ENCODE results near the gene CHRM4.

The CHRM4 gene

GRCh38 chr11:46391578-46392420 is at the start of gene CHRM4:
Gene CHRM4 (minus strand): TSS chr11:46391776. CDS start chr11:46386557, 5,219 bp downstream.
- no peak for DNase-seq (ENCODE audit: low read depth in 3 of 3)

- no peak for DNase-seq (ENCODE audit: low read depth in 3 of 3)
These were observed 46.6 kb upstream of the CHRM4 start for GRCh38 chr11:46438211-46438610.

- no peak for DNase-seq (ENCODE audit: low read depth in 3 of 3)
These were observed 45.6 kb upstream of the CHRM4 start for GRCh38 chr11:46437122-46437689.

GRCh38 chr11:46436113-46436512 is 44.5 kb upstream of the CHRM4 start:
- no peak for DNase-seq (ENCODE audit: low read depth in 3 of 3)

GRCh38 chr11:46435679-46436078 is 44.1 kb upstream of the CHRM4 start:
- DNase-seq (ENCODE audit: low read depth in 3 of 3) = no peak

- DNase-seq (ENCODE audit: low read depth in 3 of 3) = no peak
These were observed 39.6 kb upstream of the CHRM4 start for GRCh38 chr11:46431211-46431610.

- DNase-seq (ENCODE audit: low read depth in 3 of 3) = no peak
These were observed 38.1 kb upstream of the CHRM4 start for GRCh38 chr11:46429717-46430116.

GRCh38 chr11:46427364-46427763 is 35.8 kb upstream of the CHRM4 start:
- DNase-seq (ENCODE audit: low read depth in 3 of 3) = no peak

- DNase-seq (ENCODE audit: low read depth in 3 of 3) = no peak
These were observed 34.8 kb upstream of the CHRM4 start for GRCh38 chr11:46426233-46426991.

GRCh38 chr11:46422588-46422987 is 31.0 kb upstream of the CHRM4 start:
- DNase-seq (ENCODE audit: low read depth in 3 of 3) = no peak

GRCh38 chr11:46421257-46421880 is 29.8 kb upstream of the CHRM4 start:
- DNase-seq (ENCODE audit: low read depth in 3 of 3) = no peak

- no peak for DNase-seq (ENCODE audit: low read depth in 3 of 3)
These were observed 28.9 kb upstream of the CHRM4 start for GRCh38 chr11:46420513-46420912.

GRCh38 chr11:46418751-46419150 is 27.2 kb upstream of the CHRM4 start:
- DNase-seq (ENCODE audit: low read depth in 3 of 3) = no peak

GRCh38 chr11:46417711-46418110 is 26.1 kb upstream of the CHRM4 start:
- DNase-seq (ENCODE audit: low read depth in 3 of 3) = no peak

- DNase-seq (ENCODE audit: low read depth in 3 of 3) = no peak
These were observed 23.3 kb upstream of the CHRM4 start for GRCh38 chr11:46414879-46415278.

GRCh38 chr11:46414466-46414796 is 22.9 kb upstream of the CHRM4 start:
- no peak for DNase-seq (ENCODE audit: low read depth in 3 of 3)

GRCh38 chr11:46413760-46414465 is 22.3 kb upstream of the CHRM4 start:
- DNase-seq (ENCODE audit: low read depth in 3 of 3) = no peak

GRCh38 chr11:46410021-46410420 is 18.4 kb upstream of the CHRM4 start:
- DNase-seq (ENCODE audit: low read depth in 3 of 3) = no peak

- no peak for DNase-seq (ENCODE audit: low read depth in 3 of 3)
These were observed 16.9 kb upstream of the CHRM4 start for GRCh38 chr11:46408407-46408986.

- no peak for DNase-seq (ENCODE audit: low read depth in 3 of 3)
These were observed 16.1 kb upstream of the CHRM4 start for GRCh38 chr11:46407635-46408034.

GRCh38 chr11:46404476-46405017 is 13.0 kb upstream of the CHRM4 start:
- no peak for DNase-seq (ENCODE audit: low read depth in 3 of 3)
